ENCODE results near the gene HLTF.

The HLTF gene

DNA sequence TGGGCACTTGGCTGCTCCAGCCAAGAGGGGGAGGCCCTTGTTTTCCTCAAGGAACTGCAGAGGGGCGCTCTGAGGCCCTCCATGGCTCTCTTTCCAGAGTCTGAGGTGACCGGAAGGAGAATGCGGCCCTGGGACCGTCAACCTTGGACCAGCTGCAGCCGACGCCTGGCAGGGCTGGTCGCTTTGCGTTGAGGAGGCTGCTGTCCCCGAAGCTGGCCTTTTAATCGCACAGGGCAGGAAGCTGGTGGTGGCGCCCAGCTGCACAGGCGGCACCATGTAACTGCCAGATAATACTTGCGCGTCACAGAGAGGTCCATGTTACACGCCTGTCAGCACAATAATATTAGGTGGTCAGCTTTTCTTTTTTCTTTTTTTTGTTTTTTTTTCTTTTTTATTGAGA, 875 bp upstream of the HLTF start:
- DNase-seq = no peak

DNA sequence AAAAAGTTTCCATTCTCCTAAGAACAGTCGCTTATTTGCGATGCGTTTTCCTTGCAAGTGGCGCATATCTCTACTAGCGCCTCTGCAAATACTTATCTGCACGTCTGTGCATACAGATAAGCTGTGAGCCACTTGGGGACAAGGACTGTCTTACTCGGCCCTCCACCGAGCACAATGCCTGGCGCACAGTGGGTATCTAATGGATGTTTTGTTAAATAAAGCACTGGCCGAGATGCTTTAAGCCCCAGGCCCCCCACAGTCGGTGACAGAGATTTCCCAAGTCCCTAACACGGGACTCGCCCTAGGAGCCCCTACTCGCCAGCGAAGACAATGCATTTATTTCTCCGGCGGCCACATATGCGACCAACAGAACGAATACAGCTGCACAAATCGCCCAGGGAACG, 503 bp downstream of the HLTF start:
- peak; percentile 37 for DNase-seq

DNA sequence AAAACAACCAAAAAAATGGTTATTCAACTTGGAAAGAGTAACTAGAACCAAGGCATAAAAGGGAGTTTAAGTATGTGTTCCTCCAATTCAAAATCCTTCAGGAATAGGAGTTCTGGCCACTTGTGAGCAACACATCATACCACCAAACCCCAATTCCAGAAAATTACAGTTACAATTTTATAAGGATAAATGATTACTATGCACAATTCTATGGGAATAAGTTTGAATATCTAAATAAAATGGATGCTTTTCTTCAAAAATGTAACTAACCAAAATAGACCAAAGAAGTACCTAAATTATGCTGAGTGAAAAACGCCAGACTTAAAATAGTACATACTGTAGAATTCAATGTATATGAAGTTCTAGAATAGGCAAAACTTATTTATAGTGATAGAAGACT, 4.6 kb downstream of the HLTF start:
- no peak for DNase-seq

DNA sequence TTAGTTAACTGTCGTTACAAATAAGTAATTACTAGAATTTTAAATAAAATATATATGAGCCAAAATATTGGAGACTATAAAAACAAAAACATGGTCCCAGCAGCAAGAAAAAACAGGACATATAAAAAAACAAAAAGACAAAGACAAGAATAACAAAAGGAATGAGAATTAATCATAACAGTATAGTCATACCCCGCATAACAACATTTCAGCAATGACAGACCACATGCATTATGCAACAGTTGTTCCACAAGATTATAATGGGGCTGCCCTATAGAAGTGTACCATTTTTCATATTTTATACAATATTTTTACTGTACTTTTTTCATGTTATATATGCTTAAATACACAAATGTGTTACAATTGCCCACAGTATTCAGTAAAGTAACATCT, 5.6 kb downstream of the HLTF start:
- no peak for DNase-seq

DNA sequence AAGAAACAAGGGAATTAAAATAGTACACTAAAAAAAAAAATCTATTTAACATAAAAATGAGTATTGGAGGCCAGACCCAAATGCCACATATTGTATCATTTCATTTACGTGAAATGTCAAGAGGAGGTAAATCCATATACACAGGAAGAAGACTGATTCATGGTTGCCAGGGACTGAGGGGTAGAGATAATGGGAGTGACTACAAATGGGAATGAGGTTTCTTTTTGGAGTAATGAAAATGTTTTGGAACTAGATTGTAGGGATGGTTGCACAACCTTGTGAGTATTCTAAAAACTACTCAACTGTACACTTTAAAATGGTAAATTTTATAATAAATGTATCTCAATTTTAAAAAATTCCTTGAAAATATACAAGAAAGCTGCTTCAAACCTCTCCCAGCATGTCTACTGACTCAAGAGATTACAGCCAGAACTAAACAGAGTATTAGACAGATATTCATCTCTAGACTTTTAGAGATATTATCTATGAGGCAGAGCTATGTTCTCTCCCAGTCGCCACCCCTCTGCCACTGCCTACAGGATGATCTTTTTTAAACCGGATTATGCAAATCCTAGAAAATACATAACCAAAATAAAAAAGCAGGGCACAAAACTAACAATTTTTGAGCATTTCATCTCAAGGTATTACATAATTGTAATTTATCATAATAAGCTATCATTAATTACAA, 6.2 kb downstream of the HLTF start:
- no peak for DNase-seq

DNA sequence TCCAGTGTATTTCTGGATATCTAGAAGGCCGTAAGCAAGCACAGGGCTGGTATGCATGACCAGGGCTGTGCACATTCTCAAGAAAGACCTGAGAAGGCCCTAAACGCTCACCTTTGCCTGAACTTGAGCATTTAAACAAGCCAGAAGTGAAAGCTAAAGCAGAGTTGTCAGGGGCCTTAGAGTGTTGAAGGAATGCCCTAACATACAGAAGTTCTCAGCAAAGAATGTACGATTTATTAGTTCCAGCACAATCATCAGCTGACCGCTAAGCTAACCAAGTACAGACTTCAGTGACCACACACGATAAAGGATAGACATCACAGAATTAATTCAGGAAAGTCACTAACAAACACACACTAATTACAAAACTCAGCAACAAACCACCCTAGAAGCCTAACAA, 8.7 kb downstream of the HLTF start:
- no peak for DNase-seq

DNA sequence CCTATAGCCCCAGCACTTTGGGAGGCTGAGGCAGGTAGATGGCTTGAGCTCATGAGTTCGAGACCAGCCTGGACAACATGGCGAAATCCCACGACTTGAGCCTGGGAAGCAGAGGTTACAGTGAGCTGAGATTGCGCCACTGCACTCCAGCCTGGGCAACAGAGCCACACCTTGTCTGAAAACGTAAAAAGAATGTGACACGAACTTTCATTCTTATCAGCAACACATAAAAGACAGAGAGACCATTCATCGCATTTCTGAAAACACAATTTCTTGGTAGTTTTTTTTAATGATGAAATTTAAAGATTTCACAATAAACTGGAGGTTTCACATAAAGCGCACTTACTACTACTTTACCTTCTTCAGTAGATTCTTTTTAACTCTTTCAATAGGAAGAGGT, 18.4 kb downstream of the HLTF start:
- DNase-seq = no peak

DNA sequence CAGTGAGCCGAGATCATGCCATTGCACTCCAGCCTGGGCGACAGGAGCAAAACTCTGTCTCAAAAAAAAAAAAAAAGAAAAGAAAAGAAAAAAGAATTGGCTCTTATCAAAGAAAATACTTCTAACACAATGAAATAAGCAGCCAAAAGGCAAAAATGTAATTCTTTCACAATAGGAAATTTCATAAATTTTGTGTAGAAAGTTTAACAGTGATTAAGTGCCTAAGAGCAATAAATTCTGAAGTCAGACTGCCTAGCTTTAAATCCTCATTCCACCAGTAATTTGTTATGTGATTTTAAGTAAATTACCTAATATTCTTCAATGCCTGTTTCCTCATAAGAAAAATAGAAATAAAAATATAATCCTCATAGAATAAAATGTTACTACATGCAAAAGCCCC, 24.6 kb downstream of the HLTF start:
- no peak for DNase-seq

DNA sequence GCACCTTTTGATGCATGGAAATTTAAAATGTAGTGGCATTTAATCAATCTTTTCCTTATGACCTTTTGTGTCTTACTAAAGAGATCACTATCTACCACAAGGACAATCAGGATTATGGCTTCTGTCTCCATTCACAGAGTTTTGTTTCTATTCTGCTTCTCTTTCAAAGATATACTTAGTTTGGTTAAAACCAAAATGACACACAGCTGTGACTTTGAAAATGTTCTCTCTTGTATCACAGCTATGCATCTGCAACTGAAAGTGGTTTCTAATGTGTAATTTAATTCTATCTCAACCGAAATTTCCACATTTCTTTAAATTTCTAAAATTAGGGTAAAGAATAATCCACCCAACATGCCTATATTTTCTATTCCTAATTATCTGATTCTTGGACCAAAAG, 27.7 kb downstream of the HLTF start:
- DNase-seq = no peak

DNA sequence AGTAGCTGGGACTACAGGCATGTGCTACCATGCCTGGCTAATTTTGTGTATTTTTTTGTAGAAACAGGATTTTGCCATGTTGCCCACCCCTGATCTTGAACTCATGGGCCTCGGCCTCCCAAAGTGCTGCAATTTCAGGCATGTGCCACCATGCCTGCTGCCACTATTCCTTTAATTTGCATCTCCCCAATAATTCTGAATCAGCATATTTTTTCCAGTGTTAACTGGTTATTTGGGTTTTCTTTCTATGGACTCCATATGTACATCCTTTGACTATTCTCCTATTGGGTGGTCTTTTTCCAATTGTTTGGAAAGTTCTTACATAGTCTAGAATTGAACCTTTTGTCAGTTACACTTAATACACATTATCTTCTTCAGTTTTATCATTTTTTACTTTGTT, 28.1 kb downstream of the HLTF start:
- no peak for DNase-seq

DNA sequence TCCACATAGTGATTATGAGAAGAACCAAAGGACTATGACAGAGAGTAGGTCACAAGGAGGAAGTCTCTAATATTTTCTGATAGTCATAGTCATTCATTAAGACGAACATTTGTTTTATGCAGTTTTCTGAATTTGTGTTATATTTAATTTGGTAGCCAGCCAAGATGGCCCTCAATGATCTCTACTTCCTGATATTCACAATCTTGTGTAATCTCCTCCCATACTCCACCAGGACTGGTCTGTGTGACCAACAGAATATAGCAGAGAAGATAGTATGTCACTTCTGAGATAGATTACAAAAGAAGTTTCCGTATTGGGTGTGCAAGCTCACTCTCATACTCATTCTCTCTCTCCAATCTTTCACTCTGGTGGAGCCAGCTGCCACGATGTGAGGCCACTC, 30.8 kb downstream of the HLTF start:
- DNase-seq = no peak

DNA sequence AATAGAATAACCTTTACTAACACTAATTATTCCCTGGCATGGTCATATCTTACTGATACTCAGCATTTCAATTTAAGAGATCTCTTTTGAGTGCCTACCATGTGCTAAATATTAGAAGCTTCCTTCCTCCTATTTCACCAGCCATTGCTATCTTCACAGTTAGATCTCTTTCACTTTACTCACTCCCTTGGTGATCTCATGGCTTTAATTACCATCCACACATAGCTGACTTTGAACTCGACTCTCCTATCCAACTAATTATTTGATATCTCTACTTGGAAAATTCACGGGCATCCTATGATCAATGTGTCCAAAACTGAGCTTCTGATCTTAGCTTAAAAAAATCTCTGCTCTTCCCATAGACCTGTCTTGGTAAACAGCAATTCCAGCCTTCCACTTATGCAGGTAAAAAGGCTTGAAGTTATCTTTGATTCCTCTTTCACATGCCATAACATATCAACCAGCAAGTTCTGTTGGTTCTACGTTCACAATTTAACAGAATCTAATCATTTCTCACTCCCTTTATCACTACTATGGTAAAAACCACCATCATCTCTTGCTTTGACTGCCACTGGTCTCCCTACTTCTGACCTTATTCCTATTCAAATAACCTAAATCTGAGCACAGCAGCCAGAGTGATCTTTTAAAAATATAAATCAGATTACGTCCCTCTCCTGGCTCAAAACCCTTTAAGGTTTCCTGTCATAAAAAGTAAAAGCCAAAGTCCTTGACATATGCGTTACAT, 41.8 kb downstream of the HLTF start:
- DNase-seq = no peak

DNA sequence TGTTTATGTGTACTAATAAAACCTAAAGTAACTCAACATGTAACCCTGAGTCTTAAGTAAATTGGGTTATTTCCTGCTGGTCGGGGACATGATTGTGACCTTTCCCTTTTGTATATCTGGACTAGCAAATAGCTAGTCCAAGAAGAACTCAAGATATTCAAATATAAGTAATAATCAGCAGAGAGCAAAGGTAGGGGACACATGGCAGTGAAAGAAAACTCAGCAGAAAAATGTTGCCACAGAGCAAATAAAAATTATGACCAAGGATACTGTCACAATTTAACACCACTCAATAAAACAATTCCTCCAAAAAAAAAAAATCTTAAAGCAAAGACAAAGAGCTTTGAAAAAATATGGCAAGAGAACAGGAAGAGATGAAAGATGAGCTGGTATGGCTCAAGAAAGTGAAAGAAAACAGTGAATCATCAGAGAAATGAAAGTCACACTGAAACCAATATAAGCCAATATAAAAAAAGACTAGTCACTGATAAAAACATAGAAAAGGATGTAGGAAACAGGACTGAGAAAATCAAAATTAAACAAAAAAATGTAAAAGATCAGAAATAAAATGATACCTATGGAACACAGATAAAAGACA, 43.4 kb downstream of the HLTF start:
- DNase-seq = no peak

DNA sequence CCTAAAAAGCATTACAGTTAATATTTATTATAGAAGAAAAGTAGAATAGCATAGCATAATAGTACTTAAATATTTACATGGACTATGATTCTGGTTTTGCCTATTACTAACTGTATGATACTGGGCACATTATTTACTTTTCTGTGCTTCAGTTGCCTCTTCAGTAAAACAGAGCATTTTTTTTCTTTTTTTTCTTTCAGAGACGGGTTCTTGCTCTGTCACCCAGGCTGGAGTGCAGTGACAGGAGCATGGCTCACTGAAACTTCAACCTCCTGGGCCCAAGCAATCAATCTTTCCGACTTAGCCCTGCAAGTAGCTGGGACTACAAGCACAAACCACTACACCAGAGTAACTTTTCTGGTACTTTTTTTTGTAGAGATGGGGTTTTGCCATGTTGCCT, 48.0 kb downstream of the HLTF start:
- DNase-seq = no peak

DNA sequence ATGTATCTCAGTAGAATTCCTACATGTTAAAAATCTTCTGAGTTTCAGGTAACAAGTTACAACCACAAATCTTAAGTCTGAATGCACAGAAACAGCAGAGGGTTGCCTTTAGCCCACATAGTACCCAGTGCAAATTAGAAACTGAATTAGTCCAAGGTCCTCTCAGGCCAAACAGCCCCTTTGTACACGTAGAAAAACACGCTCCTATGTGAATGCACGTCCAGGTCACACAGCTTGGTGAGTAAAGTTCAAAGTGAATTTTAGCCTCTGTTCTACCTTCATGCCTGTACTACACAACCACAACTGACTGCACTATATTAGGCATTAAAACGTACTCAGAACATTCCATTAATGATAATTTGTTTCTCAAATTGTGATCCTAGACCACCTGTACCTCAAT, 48.6 kb downstream of the HLTF start:
- DNase-seq = no peak

DNA sequence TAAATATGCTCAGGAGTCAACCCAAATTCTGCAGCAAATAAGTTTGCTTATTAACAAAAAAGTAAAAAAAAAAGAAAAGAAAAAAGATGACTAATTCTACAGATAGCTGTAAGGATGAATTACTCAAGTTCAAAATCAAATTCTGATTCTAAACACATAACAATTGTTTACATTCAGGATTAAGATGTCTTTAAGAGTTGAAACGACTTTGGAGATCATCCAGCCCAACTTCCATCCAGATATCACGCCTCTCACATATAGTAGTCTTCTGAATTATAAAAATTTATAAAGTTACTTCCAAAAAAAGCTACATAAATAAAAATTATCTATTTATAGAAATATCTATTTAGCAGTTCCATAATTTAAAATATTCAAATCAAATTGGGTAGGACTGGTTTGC, 55.2 kb downstream of the HLTF start:
- no peak for DNase-seq

DNA sequence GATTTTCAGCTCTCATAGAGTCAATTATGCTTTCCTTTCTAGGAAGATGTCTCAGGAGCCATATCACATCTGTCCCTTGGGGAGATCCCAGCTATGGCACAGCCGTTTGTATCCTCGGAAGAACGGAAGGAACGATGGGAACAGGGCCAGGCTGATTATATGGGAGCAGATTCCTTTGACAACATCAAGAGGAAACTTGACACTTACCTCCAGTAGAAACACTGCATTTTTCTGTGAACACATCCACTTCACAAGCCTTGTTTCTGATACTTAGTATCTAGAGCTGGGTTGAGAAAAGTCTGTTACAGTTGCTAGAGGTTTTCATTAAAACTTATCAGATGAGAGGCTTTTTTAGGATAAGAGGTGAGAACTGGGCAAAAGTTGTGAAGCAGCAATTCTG, 59.6 kb downstream of the HLTF start:
- DNase-seq = no peak

DNA sequence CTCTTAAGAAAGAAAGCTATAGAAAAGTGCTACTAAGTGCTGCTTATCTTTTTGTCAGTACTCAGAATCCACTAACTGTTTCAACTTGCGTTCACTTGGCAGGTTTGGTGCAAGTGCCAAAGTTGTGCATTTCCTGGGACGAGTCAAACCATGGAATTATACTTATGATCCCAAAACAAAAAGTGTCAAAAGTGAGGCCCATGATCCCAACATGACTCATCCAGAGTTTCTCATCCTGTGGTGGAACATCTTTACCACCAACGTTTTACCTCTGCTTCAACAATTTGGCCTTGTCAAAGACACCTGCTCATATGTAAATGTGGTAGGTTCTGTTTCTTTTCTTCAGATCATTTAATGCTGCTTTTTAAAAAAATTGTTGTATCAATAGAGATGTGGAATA, 62.4 kb downstream of the HLTF start:
- DNase-seq = no peak

DNA sequence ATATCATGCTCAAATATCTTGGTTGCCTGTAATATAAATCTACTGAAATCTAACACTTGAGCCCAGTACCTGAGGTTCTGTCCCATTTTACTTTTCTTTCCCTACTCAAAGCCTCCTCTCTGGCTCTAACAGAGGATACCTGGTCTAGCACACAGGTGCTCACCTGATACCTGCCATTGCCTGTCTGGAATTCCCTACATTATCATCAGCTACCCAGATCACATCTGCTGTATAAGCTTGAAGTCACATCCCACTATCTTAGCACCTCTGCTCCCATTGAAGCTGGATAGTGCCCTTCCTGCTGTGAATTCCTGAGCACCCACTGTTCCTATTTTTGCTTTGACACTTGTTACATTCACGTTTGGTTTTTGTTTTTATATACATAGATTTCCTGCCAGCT, 64.5 kb downstream of the HLTF start:
- no peak for DNase-seq

DNA sequence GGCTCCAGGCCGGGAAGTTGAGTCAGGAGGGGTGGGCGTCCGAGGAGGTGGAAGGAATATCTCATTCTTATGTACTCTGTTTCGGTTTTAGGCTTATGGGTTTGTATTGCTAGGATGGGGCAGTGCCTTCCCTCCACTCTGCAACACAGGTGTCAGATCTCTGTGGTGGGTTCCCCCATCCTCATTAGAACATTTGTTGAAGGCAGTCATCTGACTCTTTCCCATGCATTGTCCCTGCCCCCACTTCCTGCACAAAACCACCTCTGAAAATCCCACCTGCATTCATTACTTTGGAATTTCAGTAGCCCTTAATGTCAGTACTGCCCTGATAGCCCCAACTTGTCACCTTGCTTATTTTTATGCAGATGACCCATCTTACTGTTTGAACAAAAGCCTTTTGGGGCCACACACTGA, 65.5 kb downstream of the HLTF start:
- no peak for DNase-seq

DNA sequence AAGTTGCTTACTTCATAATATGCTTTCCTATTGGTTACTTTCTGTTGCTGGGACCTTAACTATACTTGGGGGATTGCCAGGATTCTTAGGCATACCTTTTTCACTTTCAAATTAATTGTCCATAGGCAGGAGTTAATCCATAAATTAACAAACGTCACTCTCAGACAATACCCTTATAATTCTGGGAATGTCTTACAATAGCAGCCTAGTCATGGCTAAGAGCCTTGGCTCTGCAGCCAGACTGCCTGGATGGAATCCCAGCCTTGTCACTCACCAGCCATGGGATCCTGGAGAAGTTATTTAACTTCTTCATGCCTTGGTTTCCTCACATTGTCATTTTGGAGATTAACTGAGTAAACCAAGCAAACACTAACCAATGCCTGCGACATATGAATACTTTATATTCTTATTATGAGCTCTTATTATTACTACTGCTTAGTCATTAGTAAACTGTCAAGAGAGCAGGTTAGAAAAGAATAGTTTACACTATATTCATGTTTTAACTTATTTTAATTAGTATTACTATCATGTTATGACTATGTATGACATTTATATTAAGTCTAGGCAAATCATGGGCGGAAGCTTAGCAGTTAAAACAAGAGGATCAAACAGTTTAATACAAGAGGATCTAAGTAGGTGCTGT, 66.0 kb downstream of the HLTF start:
- DNase-seq = no peak

DNA sequence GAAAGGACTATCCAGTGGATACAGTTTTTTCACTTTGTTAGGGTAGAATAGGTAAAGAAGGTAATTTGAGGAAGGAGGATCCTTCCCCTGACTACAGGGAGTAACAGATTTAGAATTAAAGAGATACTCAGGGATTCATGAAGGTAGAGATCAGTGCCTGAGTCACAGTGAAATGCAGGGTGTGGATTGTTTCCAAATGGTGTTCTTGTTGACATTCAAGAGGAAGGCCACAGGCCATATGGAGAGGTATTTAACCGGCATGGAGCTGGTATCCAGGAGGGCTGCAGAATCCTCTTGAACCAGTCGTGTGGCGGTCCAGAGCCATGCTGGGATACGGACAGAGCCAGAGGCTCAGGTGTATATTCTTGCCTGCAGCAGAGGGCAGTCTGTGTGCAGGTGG, 66.8 kb downstream of the HLTF start:
- DNase-seq = no peak

DNA sequence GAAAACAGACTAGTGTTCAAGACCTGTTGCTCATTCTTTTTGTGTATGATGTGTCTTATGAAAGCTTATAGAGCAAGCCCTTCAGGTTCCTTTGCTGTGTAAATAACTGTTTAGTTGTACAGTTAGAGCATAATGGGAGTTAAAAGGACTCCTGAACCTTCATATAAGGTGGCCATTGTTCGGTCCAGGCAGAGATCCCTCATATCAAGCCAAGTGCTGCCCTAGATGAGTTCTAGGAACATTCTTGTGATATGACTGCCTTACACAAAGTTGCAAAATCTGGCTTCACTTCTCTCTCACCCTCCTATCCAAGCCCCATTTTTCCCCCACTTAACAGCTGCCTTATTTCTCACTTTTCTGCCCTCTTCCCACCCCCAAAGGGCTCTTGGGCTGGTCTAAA, 68.1 kb downstream of the HLTF start:
- no peak for DNase-seq
